ENCODE data around the gene TMEM209.
"Not testable (repeated sequence)": the region's sequence is repeated elsewhere in the genome, so short reads cannot be mapped to it uniquely, and the experiment has no call there.

DNA sequence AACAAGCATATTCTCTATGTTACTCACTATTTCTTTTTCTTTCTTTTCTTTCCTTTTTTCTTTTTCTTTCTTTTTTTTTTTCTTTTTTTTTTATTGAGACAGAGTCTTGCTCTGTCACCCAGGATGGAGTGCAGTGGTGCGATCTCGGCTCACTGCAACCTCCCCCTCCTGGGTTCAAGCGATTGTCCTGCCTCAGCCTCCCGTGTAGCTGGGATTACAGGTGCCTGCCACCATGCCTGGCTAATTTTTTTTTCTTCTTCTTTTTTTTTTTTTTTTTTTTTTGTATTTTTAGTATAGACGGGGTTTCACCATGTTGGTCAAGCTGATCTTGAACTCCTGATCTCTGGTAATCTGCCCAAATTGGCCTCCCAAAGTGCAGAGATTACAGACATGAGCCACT, 59.1 kb downstream of the TMEM209 start:
- TF ChIP-seq CTCF, POLR2A (IDR thresholded peaks at IDR 0.05): not testable (repeated sequence)

Measured in body of pancreas (tissue), 4 donors.